AG04449 (cell line): ENCODE data around the gene RTN4RL2.

Experiments used
- CTCF ChIA-PET: fragments of 350-600 bp; formaldehyde crosslinking; extraction: SDS; loops from one replicate; lab custom pipeline; 2021; ENCODE audit warnings: antibody characterized with exemption; lab: Yijun Ruan, JAX
- POLR2A ChIA-PET: fragments of 400-600, 350-600 bp; formaldehyde crosslinking; extraction: SDS; loops from one replicate; lab custom pipeline; 2020; ENCODE audit warnings: antibody characterized with exemption, inconsistent platforms; lab: Yijun Ruan, JAX
- DNase-seq: peaks from one replicate; pipeline ENCODE4 v3.0.0-alpha.2; 2010; ENCODE audit warnings: low read depth, low spot score
- H3K4me3 ChIP-seq: 2 replicates; pipeline ENCODE4 v1.5.1; 2011; ENCODE audit warnings: low read depth, mild to moderate bottlenecking, control low read depth, low read length
- CTCF ChIP-seq: IDR thresholded peaks from one replicate; pipeline ENCODE4 v1.5.1; 2011; ENCODE audit warnings: mild to moderate bottlenecking, moderate library complexity, low read length, control low read depth, inconsistent platforms; ENCODE audit not compliant: insufficient read depth; ENCODE audit errors: missing control alignments

Gene RTN4RL2

GRCh38 chr11:57464539-57465181 lies 4.3 kb downstream of the RTN4RL2 start:
- H3K4me3 ChIP-seq: no peak overlapping the region
- POLR2A ChIA-PET: no interaction called here
- CTCF ChIA-PET: interaction anchor here (1.2 to 8.8 kb wide), 6 partner anchors 7 to 63 kb away, joined by 5 to 125 read pairs (median 11); no protein-coding TSS in a partner anchor
- no peak for TF ChIP-seq CTCF
- no peak for DNase-seq

DNA sequence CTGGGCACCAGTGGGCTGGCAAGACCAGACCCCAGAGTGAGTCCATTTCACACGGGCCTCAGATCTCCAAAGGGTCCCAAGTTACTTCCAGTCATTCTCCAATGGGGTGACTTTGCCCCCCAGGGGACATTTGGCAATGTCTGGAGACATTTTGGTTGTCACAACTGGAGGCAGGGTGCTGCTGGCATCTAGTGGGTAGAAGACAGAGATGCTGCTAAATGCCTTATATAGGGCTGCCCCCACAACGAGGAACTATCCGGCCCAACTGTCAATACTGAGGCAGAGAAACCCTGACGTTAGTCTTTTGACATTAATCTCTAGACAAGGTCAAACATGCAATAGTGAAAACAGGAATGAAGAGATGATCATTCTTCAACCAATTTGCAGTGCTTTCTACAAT lies 6.4 kb downstream of the RTN4RL2 start:
- ChIA-PET CTCF (interaction anchor here (1.2 to 8.7 kb wide), 3 partner anchors 6 to 12 kb away, joined by 3 to 125 read pairs (median 8); partner anchors contain the start of gene RTN4RL2), POLR2A (no interaction called here)
- no peak for DNase-seq
- H3K4me3 ChIP-seq: no peak overlapping the region
- TF ChIP-seq CTCF: no peak

GRCh38 chr11:57467508-57468157 lies 7.3 kb downstream of the RTN4RL2 start:
- POLR2A ChIA-PET: no interaction called here
- no peak for DNase-seq
- H3K4me3 ChIP-seq: no peak overlapping the region
- CTCF ChIA-PET: interaction anchor here (0.6 to 8.7 kb wide), 4 partner anchors 7 to 123 kb away, joined by 3 to 125 read pairs (median 7); partner anchors contain the start of gene RTN4RL2
- no peak for TF ChIP-seq CTCF

DNA sequence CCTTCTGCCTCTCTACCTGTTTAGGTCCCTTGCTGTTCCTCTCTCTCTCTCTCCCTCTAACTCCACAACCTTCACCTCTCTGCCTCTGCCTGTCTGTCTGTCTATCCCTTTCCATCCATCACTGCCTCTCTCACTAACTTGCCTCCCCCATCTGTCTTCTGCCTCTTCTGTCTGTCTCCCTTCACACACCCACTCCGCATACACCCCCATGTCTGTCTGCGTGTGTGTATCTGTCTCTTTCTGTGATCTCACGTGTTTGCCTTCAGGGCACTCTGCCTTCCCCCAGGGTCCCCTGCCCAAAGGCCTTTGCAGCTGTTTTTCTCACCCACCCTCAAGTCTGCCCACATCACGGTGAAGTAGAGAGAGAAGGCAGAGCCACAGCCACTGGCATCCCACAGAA lies 7.9 kb downstream of the RTN4RL2 start:
- POLR2A ChIA-PET: no interaction called here
- DNase-seq: no peak
- CTCF ChIA-PET: interaction anchor here (1.0 to 8.7 kb wide), 3 partner anchors 8 to 25 kb away, joined by 3 to 125 read pairs (median 11); partner anchors contain the start of gene RTN4RL2
- H3K4me3 ChIP-seq: no peak overlapping the region
- no peak for TF ChIP-seq CTCF

GRCh38 chr11:57469268-57469667 lies 8.9 kb downstream of the RTN4RL2 start:
- ChIA-PET CTCF (interaction anchor here (1.0 to 8.7 kb wide), 4 partner anchors 9 to 24 kb away, joined by 3 to 125 read pairs (median 8); partner anchors contain the start of gene RTN4RL2), POLR2A (no interaction called here)
- no peak for TF ChIP-seq CTCF
- no peak overlapping the region for H3K4me3 ChIP-seq
- DNase-seq: no peak

- POLR2A ChIA-PET: no interaction called here
- DNase-seq: no peak
- CTCF ChIA-PET: interaction anchor here (2.3 to 8.7 kb wide), 4 partner anchors 11 to 57 kb away, joined by 8 to 125 read pairs (median 24); partner anchors contain the start of gene RTN4RL2
- no peak overlapping the region for H3K4me3 ChIP-seq
- TF ChIP-seq CTCF: no peak
These were observed 11.2 kb downstream of the RTN4RL2 start for GRCh38 chr11:57471496-57471895.
